Measurements from ENCODE around the gene FAM20A.

DNA sequence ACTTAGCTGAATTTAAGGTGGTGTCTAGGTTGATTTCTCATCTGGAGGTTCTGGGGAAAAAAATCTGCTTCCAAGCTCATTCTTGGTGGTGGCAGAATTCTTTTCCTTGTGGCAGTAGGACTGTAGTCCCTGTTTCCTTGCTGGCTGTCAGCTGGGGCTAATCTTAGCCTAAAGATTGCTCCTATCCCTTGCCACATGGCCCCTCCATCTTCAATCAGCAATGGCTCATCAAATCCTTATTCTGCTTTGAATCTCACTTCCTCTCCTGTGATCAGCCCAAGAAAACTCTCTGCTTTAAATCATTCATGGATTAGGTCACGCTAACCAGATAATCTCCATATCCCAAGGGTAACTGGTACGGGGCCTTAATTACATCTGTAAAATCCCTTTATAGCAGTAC, 6.6 kb downstream of the FAM20A start:
- TF ChIP-seq CTCF (conservative IDR thresholded peaks at IDR 0.05 in 1 of 2, IDR thresholded peaks at IDR 0.05 in 1 of 2; ENCODE audit: low read depth in 1 of 2, low read length in 2 of 2): no peak
- TF ChIP-seq EZH2 (IDR thresholded peaks at IDR 0.05; ENCODE audit: low read length, missing control alignments): no peak

Measured in fibroblast of lung (primary cell).